ENCODE data around the gene GRK5. TPM values are rescaled to one million over a fixed set of nuclear protein-coding genes. Genes with fewer than 3 reads are reported as not detected.

The GRK5 gene
- total RNA-seq = 19.9 and 21.3 TPM in 2 replicates

DNA sequence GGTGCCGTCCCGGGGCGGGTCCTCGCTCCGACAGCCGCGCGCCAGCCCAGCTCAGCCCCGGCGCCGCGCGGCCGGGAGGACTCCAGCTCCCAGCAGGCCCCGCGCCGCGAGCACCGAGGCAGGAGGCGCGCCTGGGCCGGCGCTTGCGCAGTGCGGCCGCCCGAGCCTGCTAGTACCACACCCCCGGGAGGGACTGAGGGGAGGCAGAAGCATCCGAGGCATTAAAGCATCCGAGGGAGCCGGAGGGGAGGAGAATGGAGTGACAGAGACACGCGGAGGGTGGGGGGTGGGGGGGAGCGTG, at the start of gene GRK5:
Gene GRK5 (plus strand): TSS at position 206 of the 301 bp plus-strand sequence. CDS start 347 bp downstream, outside the sequence.
- intact Hi-C loops (cut with micrococcal nuclease) = loop anchor here (1.0 to 2.0 kb wide), 5 partner anchors 29 to 390 kb away; partner anchors contain the start of genes PRDX3 and SFXN4
- no peaks in the 10 kb centered on the region for H3K9me3 Mint-ChIP-seq
- ChIA-PET POLR2A (interaction anchor here (0.6 to 5.6 kb wide), 24 partner anchors 11 to 368 kb away, joined by 3 to 134 read pairs (median 6); partner anchors contain the start of genes RGS10 and SFXN4), CTCF (interaction anchor here (0.7 to 13.0 kb wide), 36 partner anchors 9 to 652 kb away, joined by 3 to 127 read pairs (median 6); partner anchors contain the start of gene RGS10)
- H3K27me3 Mint-ChIP-seq = no peaks in the 10 kb centered on the region
- TF ChIP-seq, protein P1, sequence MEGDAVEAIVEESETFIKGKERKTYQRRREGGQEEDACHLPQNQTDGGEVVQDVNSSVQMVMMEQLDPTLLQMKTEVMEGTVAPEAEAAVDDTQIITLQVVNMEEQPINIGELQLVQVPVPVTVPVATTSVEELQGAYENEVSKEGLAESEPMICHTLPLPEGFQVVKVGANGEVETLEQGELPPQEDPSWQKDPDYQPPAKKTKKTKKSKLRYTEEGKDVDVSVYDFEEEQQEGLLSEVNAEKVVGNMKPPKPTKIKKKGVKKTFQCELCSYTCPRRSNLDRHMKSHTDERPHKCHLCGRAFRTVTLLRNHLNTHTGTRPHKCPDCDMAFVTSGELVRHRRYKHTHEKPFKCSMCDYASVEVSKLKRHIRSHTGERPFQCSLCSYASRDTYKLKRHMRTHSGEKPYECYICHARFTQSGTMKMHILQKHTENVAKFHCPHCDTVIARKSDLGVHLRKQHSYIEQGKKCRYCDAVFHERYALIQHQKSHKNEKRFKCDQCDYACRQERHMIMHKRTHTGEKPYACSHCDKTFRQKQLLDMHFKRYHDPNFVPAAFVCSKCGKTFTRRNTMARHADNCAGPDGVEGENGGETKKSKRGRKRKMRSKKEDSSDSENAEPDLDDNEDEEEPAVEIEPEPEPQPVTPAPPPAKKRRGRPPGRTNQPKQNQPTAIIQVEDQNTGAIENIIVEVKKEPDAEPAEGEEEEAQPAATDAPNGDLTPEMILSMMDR (IDR thresholded peaks at IDR 0.05) = no peak
- H3K36me3 Mint-ChIP-seq (ENCODE audit: low read depth) = peaks cover 12% of the 10 kb centered on the region
- peak within 1 kb of the TSS; percentile 93 for H3K4me3 Mint-ChIP-seq
- peak within 1 kb of the TSS; percentile 95 for H3K27ac Mint-ChIP-seq
- H3K4me1 Mint-ChIP-seq = peaks cover 40% of the 10 kb centered on the region
- ATAC-seq (ENCODE audit: low read depth) = peak; percentile 81
- DNase-seq = peak; percentile 96

DNA sequence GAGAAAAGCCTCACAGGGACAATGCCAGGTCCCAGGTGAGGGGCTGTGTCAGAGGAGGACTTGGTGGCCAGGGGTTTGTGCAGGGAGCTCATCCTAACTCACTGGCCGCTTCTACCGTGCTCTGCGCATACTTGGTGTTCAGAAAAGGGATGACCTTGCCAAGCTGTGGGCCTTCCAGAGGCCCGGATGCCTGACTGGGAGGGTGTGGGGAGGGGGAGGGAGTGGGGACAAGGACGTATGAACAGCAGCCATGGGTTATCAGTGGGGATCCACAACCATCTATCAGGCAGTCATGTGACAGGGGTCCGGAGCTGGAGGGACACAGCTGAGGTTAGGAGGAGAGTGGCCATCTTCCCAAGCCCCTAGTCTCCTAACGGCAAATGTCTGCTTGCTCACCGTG, 48.0 kb upstream of the GRK5 start:
- Mint-ChIP-seq H3K4me1 (peaks cover 2% of the 10 kb centered on the region), H3K9me3 (no peaks in the 10 kb centered on the region), H3K4me3 (no peak overlapping the region), H3K27ac (no peak overlapping the region), H3K27me3 (no peaks in the 10 kb centered on the region), H3K36me3 (ENCODE audit: low read depth) (peaks cover 53% of the 10 kb centered on the region)
- intact Hi-C loops (cut with micrococcal nuclease) = no loop called here
- no peak for ATAC-seq (ENCODE audit: low read depth)
- ChIA-PET CTCF (no interaction called here), POLR2A (no interaction called here)
- TF ChIP-seq, protein P1 (IDR thresholded peaks at IDR 0.05) = no peak
- no peak for DNase-seq

DNA sequence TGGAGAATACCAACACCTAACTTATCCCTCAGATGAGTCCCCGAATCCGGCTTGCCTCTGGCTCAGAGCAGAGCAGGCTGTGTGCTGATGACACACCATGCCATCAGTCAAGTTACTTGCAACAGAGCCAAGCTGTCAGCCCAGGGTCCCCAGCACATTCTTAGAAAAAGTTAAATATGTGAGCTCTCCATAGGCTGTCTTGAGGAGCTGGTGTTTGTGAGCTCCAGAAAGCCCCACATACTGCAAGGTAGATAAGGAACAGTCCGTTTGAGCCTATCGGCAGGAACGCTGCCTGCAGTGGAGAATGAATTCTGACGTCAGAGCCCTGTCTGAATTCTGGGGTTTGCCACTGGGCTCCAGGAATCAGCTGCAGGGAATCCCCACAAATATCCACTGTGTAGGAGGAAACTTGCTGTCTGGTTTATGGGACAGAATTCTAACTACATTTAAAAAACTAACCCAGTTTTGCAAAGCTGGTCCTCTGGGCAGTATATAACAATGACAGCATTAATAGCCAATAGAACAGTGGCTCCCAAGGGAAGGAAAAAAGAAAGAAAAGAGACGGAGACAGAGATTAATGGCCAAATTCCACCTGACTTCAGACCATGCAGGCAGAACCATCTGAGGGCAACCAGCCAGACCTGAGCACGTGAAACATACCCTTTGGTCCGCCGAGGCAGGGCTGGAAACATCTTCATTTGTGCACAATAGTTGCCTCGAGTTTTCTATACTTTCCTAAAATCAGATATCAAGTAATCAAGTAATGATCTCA, 45.5 kb upstream of the GRK5 start:
- Mint-ChIP-seq H3K4me1 (peaks cover 18% of the 10 kb centered on the region), H3K36me3 (ENCODE audit: low read depth) (peaks cover 36% of the 10 kb centered on the region), H3K27me3 (no peaks in the 10 kb centered on the region), H3K9me3 (no peaks in the 10 kb centered on the region), H3K4me3 (no peak overlapping the region), H3K27ac (no peak overlapping the region)
- ATAC-seq (ENCODE audit: low read depth) (no peak), DNase-seq (no peak)
- intact Hi-C loops (cut with micrococcal nuclease) = loop anchor here (10.0 kb wide), 1 partner anchor 407 kb away; the partner anchor contains the start of gene CACUL1
- CTCF ChIA-PET = no interaction called here
- TF ChIP-seq, protein P1 (IDR thresholded peaks at IDR 0.05) = no peak
- POLR2A ChIA-PET = interaction anchor here (0.7 kb wide), 1 partner anchor 245 kb away, joined by 4 read pairs; no protein-coding TSS in a partner anchor

DNA sequence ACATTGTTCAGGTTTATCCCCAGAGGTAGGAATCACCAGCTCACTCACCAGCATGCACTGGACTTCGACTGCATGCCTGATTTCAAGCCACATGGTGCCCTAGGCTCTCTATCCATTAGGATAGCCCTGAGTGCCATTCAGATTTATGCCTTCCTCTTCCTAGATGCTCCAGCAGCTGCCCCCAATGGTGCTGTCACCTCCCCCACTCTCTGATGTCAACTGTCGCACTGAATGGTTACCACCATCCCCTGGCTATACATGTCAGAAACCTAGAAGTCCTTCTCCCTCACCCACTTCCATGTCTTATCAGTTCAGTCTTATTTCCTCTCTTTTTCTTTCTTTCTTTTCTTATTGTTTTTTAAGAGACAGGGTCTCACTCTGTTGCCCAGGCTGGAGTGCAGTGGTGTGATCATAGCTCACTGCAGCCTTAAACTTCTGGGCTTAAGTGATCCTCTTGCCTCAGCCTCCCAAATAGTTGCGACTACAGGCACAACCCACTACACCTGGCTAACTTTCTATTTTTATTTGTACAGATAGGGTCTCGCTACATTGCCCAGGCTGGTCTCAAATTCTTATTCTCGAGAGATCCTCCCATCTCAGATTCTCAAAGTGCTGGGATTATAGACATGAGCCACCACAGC, 44.8 kb upstream of the GRK5 start:
- CTCF ChIA-PET = no interaction called here
- no peaks in the 10 kb centered on the region for H3K27me3 Mint-ChIP-seq
- TF ChIP-seq, protein P1 (IDR thresholded peaks at IDR 0.05) = no peak
- DNase-seq (no peak), ATAC-seq (ENCODE audit: low read depth) (no peak)
- no peak overlapping the region for H3K27ac Mint-ChIP-seq
- no peak overlapping the region for H3K4me3 Mint-ChIP-seq
- POLR2A ChIA-PET = no interaction called here
- peaks cover 34% of the 10 kb centered on the region for H3K36me3 Mint-ChIP-seq (ENCODE audit: low read depth)
- intact Hi-C loops (cut with micrococcal nuclease) = loop anchor here (10.0 kb wide), 1 partner anchor 408 kb away; the partner anchor contains the start of gene CACUL1
- H3K4me1 Mint-ChIP-seq = peaks cover 18% of the 10 kb centered on the region
- no peaks in the 10 kb centered on the region for H3K9me3 Mint-ChIP-seq

Measured in activated B cell treated with CpG ODN at 0.5 μM for 24 hours (primary cell).